ENCODE data around the gene KLK10.

DNA sequence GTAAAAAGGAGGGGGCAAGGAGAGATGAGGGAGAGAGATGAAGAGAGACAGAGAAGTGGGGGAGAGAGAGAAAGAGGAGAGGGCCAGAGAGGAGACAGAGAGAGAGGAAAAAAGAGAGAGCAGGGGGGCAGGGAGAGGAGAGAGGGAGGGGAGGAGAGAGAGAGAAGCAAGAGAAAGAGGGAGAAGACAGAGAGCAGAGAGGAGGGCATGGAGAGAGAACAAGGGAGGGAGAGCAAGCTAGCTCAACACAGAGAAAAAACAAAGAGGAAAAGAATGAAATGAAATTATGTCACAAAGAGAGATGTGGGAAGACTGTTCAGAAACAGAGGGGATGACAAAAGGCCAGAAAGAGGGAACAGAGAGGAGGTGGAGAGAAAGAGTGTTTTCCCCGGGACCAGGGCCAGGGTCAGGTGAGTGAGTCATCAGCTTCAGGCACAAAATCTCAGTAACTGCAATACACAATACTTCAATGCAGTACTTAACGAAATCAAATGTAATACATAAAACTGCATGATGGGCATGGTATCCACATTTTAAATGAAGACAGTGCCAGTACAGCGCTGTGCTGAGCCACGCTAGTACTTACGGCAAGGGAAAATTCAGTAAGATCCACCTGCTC lies 40.6 kb downstream of the KLK10 start:
- TF ChIP-seq, protein P1, sequence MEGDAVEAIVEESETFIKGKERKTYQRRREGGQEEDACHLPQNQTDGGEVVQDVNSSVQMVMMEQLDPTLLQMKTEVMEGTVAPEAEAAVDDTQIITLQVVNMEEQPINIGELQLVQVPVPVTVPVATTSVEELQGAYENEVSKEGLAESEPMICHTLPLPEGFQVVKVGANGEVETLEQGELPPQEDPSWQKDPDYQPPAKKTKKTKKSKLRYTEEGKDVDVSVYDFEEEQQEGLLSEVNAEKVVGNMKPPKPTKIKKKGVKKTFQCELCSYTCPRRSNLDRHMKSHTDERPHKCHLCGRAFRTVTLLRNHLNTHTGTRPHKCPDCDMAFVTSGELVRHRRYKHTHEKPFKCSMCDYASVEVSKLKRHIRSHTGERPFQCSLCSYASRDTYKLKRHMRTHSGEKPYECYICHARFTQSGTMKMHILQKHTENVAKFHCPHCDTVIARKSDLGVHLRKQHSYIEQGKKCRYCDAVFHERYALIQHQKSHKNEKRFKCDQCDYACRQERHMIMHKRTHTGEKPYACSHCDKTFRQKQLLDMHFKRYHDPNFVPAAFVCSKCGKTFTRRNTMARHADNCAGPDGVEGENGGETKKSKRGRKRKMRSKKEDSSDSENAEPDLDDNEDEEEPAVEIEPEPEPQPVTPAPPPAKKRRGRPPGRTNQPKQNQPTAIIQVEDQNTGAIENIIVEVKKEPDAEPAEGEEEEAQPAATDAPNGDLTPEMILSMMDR (IDR thresholded peaks at IDR 0.05 in 8 of 11, conservative IDR thresholded peaks at IDR 0.05 in 3 of 11) = no peak
- TF ChIP-seq POLR2A (IDR thresholded peaks at IDR 0.05) = no peak

All from spleen (tissue), 7 donors.